ENCODE data around the gene CXCL10.

- TF ChIP-seq YY1 (IDR thresholded peaks at IDR 0.05; ENCODE audit: insufficient read depth, insufficient read length) (no peak), ZNF274 (IDR thresholded peaks at IDR 0.05; ENCODE audit: low read depth, low read length) (no peak)
Observed at GRCh38 chr4:76072760-76073159, 49.5 kb upstream of the CXCL10 start.

All from NT2/D1 (cell line).